A673 (cell line): ENCODE data around the gene KIRREL3.

Experiments
- CTCF ChIP-seq: fragments of 300-800, 200-600 bp; sonication (generic); conservative IDR thresholded peaks from 2 replicates; pipeline ENCODE4 v1.5.1; 2017; ENCODE audit warnings: low read depth, mild to moderate bottlenecking, antibody characterized with exemption, low read length, moderate library complexity, mixed read lengths
- EZH2 ChIP-seq: fragments of 200-600 bp; sonication (generic); IDR thresholded peaks from 2 replicates; pipeline ENCODE4 v1.6.1; 2017; ENCODE audit warnings: borderline replicate concordance, low read depth, mild to moderate bottlenecking, mixed read lengths, antibody characterized with exemption, low read length; ENCODE audit not compliant: poor library complexity, severe bottlenecking

DNA sequence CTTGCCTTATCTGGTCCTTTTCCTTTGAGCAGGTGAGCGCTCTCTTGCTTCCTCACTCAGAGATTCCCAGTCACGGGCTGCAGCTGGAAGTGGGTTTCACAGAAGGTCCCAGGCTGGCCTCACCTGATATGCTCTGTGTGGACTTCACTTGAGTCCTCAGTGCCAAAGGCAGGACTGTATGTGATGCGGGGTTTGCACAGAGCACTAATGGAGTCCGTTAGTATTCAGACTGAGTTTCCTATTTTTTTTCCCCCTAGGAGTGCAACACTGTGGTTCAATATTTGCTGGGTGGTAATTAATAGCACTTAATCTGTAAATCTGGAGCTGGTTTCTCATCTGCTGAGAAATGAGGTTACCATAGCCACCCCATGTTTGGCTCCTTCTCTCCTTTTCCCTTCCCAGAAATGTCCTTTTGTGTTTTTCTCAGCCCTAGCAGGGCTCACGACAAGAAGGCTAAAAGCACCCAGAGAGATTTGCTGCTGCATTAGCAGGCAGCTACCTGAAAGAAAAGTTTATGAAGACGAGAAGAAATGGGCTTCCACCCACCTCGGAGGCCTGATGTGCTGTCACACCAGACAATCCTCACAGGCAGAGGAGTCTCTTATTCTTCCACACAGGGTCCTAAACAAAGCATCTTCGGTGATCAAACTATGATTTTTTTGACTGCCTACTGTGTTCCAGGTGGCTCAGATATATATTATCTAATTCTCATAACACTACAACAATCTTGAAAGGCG, 262.1 kb downstream of the KIRREL3 start:
- TF ChIP-seq CTCF = no peak
- TF ChIP-seq EZH2 = no peak
